B cell (primary cell): ENCODE data around the gene SPHK2. TPM values are rescaled to one million over a fixed set of nuclear protein-coding genes. Genes with fewer than 3 reads are reported as not detected.

Experiments used
- ATAC-seq: fragments of 200-7000 bp; cut with Tn5 transposase; one replicate; pipeline ENCODE4 v1.10.0; 2021; ENCODE audit warnings: low read depth, mild to moderate bottlenecking, moderate number of reproducible peaks, moderate library complexity
- CTCF ChIA-PET: fragments of 350-600 bp; sonication (Branson Sonifier 250); formaldehyde crosslinking; loops from one replicate; lab custom pipeline; 2021; ENCODE audit warnings: antibody characterized with exemption, inconsistent platforms; lab: Charles Lee
- POLR2A ChIA-PET: fragments of 350-600 bp; sonication (Branson Sonifier 250); formaldehyde crosslinking; loops from one replicate; lab custom pipeline; 2021; ENCODE audit warnings: antibody characterized with exemption; lab: Charles Lee
- DNase-seq: peaks from one replicate; pipeline ENCODE4 v3.0.0; 2013
- H2AFZ ChIP-seq: 2 replicates; pipeline ENCODE4 v1.6.1; 2012; ENCODE audit warnings: mild to moderate bottlenecking, low read depth, low read length; ENCODE audit not compliant: insufficient read depth, poor library complexity, severe bottlenecking
- H3K27ac ChIP-seq, 2 donors: 1 replicate in 1 of 2; 2 replicates in 1 of 2; pipeline ENCODE4 v1.5.1; 2012 to 2013; ENCODE audit warnings: low read length in 2 of 2, mild to moderate bottlenecking in 2 of 2, moderate library complexity in 1 of 2
- H3K27me3 ChIP-seq, 4 experiments: fragments of 200-600 bp in 1 of 4; sonication (generic) in 1 of 4; replicated peaks in 1 of 4; 1 replicate in 2 of 4; 2 replicates in 2 of 4; pipeline versions ENCODE4 v1.6.1 to v1.7.0; 2013 to 2016; ENCODE audit warnings: low read length in 3 of 4, mild to moderate bottlenecking in 2 of 4, mixed read lengths in 1 of 4, moderate library complexity in 1 of 4; ENCODE audit not compliant: insufficient read depth in 4 of 4, control insufficient read depth in 3 of 4; ENCODE audit errors: control extremely low read depth in 1 of 4
- H3K36me3 ChIP-seq, 2 experiments: replicated peaks in 1 of 2; 1 replicate in 1 of 2; 2 replicates in 1 of 2; pipeline versions ENCODE4 v1.6.1 to v1.7.1; 2013; ENCODE audit warnings: low read length in 1 of 2; ENCODE audit not compliant: insufficient read depth in 2 of 2, control insufficient read depth in 1 of 2; ENCODE audit errors: control extremely low read depth in 1 of 2, extremely low read depth in 1 of 2
- H3K4me1 ChIP-seq, 2 donors: fragments of 200-600 bp in 1 of 2; sonication (generic) in 1 of 2; 1 replicate in 1 of 2; 2 replicates in 1 of 2; pipeline versions ENCODE4 v1.5.1 to v1.6.1; 2013 to 2017; ENCODE audit warnings: low read length in 2 of 2; ENCODE audit not compliant: control insufficient read depth in 2 of 2, insufficient read depth in 2 of 2
- H3K4me2 ChIP-seq: replicated peaks from 2 replicates; pipeline ENCODE3; 2012; ENCODE audit warnings: mild to moderate bottlenecking, low read depth, low read length; ENCODE audit not compliant: poor library complexity, severe bottlenecking
- H3K4me3 ChIP-seq, 5 experiments: fragments of 200-600 bp in 1 of 5; sonication (generic) in 1 of 5; 1 replicate in 3 of 5; 2 replicates in 2 of 5; pipeline versions ENCODE4 v1.5.1 to v1.7.0; 2011 to 2016; ENCODE audit warnings: low read length in 4 of 5, mild to moderate bottlenecking in 4 of 5, low read depth in 2 of 5, control low read depth in 1 of 5, moderate library complexity in 1 of 5; ENCODE audit not compliant: insufficient read depth in 1 of 5; ENCODE audit errors: control extremely low read depth in 1 of 5, extremely low read depth in 1 of 5
- H3K79me2 ChIP-seq: fragments of 200-600 bp; sonication (generic); one replicate; pipeline ENCODE4 v1.6.0; 2016; ENCODE audit warnings: low read length; ENCODE audit not compliant: control insufficient read depth, insufficient read depth
- H3K9ac ChIP-seq: fragments of 200-600 bp; sonication (generic); 2 replicates; pipeline ENCODE4 v1.6.1; 2017; ENCODE audit warnings: mild to moderate bottlenecking, low read length, moderate library complexity
- H3K9me3 ChIP-seq, 3 donors: one replicate each; pipeline versions ENCODE4 v1.6.1 to v1.7.1; 2013; ENCODE audit warnings: low read length in 2 of 3; ENCODE audit not compliant: control insufficient read depth in 2 of 3, insufficient read depth in 1 of 3; ENCODE audit errors: control extremely low read depth in 1 of 3
- H4K20me1 ChIP-seq: 2 replicates; pipeline ENCODE4 v1.6.0; 2012; ENCODE audit warnings: mild to moderate bottlenecking, low read length; ENCODE audit not compliant: insufficient read depth, control insufficient read depth, poor library complexity, severe bottlenecking
- H3K27ac Mint-ChIP-seq: one replicate; pipeline ENCODE4 v1.8.0; 2021; ENCODE audit warnings: mixed read lengths
- H3K27me3 Mint-ChIP-seq: one replicate; pipeline ENCODE4 v1.8.0; 2021; ENCODE audit warnings: mixed read lengths
- H3K4me1 Mint-ChIP-seq: one replicate; pipeline ENCODE4 v1.8.0; 2021; ENCODE audit warnings: mixed read lengths
- H3K4me3 Mint-ChIP-seq: one replicate; pipeline ENCODE4 v1.8.0; 2021; ENCODE audit warnings: mixed read lengths
- H3K9me3 Mint-ChIP-seq: one replicate; pipeline ENCODE4 v1.8.0; 2022; ENCODE audit warnings: mixed read lengths; ENCODE audit not compliant: insufficient read depth
- CTCF ChIP-seq: fragments of 200-600 bp; IDR thresholded peaks from one replicate; pipeline ENCODE4 v1.8.0; 2022; ENCODE audit warnings: antibody characterized with exemption, mild to moderate bottlenecking
- EZH2 ChIP-seq: IDR thresholded peaks from 2 replicates; pipeline ENCODE4 v1.6.1; 2012; ENCODE audit warnings: borderline replicate concordance, low read depth, mild to moderate bottlenecking, moderate library complexity, low read length; ENCODE audit not compliant: insufficient read depth, poor library complexity, severe bottlenecking
- WGBS: methylation state at CpG from one replicate; pipeline ENCODE4 v1.1.5; 2013; ENCODE audit warnings: missing lambda C conversion rate; ENCODE audit not compliant: insufficient coverage; 5-methylcytosine and 5-hydroxymethylcytosine counted together
- intact Hi-C: fragments of 100-400 bp; cut with micrococcal nuclease; formaldehyde crosslinking; loops from one replicate; pipeline ENCODE4 v1.10.0; 2022
- polyA plus RNA-seq: library from polyadenylated mRNA; depleted of rRNA; stranded (reverse); fragments of >200 nt; gene quantifications from 2 replicates; pipeline ENCODE4 v1.2.3, GENCODE V29; 2012
- total RNA-seq, 2 donors: library from RNA; stranded (reverse); fragments of 120-200 nt in 1 of 2; gene quantifications; 1 replicate in 1 of 2; 2 replicates in 1 of 2; pipeline versions ENCODE4 v1.2.3 to v1.2.4, GENCODE V29; 2013 to 2022

Gene SPHK2
- total and polyA plus RNA-seq, 2 donors (not counting 1 experiment from before 2014, with no cell fraction given) = 17.0 to 47.3 TPM

- Histone ChIP-seq H3K36me3 (no peaks in the 10 kb centered on the region), H3K27me3 (no peaks in the 10 kb centered on the region), H3K79me2 (no peaks in the 10 kb centered on the region), H3K9ac (no peak overlapping the region), H3K4me1 (no peaks in the 10 kb centered on the region), H4K20me1 (no peaks in the 10 kb centered on the region), H3K27ac (no peak overlapping the region), H3K9me3 (peaks cover 0 to 6% (median 0%) of the 10 kb centered on the region in 3 donors), H2AFZ (no peak overlapping the region), H3K4me3 (no peak overlapping the region), H3K4me2 (no peak overlapping the region)
- no peak for DNase-seq
- WGBS = 100% methylated on average over 1 of the region's 2 CpGs
- Mint-ChIP-seq H3K9me3 (peaks cover 3% of the 10 kb centered on the region), H3K27ac (no peak overlapping the region), H3K4me1 (no peaks in the 10 kb centered on the region), H3K27me3 (no peaks in the 10 kb centered on the region), H3K4me3 (no peak overlapping the region)
- intact Hi-C loops = no loop called here
- TF ChIP-seq EZH2 = no peak
- no peak for TF ChIP-seq CTCF
- ATAC-seq = no peak
- ChIA-PET POLR2A (no interaction called here), CTCF (no interaction called here)
These were observed 49.5 kb downstream of the SPHK2 start for GRCh38 chr19:48668761-48669160.

GRCh38 chr19:48669903-48670668, 50.8 kb downstream of the SPHK2 start:
- POLR2A ChIA-PET = no interaction called here
- Histone ChIP-seq H4K20me1 (no peaks in the 10 kb centered on the region), H3K4me3 (no peak overlapping the region), H3K27me3 (no peaks in the 10 kb centered on the region), H3K27ac (no peak overlapping the region), H3K4me2 (no peak overlapping the region), H3K36me3 (no peaks in the 10 kb centered on the region), H3K9me3 (peaks cover 0 to 6% (median 0%) of the 10 kb centered on the region in 3 donors), H3K9ac (no peak overlapping the region), H3K4me1 (peaks cover 1 to 3% of the 10 kb centered on the region in 2 donors), H2AFZ (no peak overlapping the region), H3K79me2 (no peaks in the 10 kb centered on the region)
- CTCF ChIA-PET = no interaction called here
- Mint-ChIP-seq H3K4me1 (peaks cover 1% of the 10 kb centered on the region), H3K9me3 (peaks cover 3% of the 10 kb centered on the region), H3K27ac (no peak overlapping the region), H3K4me3 (no peak overlapping the region), H3K27me3 (peaks cover 1% of the 10 kb centered on the region)
- no peak for DNase-seq
- TF ChIP-seq EZH2 (no peak), CTCF (no peak)
- ATAC-seq = no peak
- intact Hi-C loops = no loop called here
- 95% methylated on average over 26 of the region's 26 CpGs for WGBS
